Measurements from ENCODE around the gene LEMD1. TPM values are rescaled to one million over a fixed set of nuclear protein-coding genes. Genes with fewer than 3 reads are reported as not detected.
"Not testable (repeated sequence)": the region's sequence is repeated elsewhere in the genome, so short reads cannot be mapped to it uniquely, and the experiment has no call there.

Gene LEMD1
- total RNA-seq, 1 experiment from 2014 or later = 0.74 TPM

- DNase-seq (ENCODE audit: low read depth) = no peak
Observed at GRCh38 chr1:205429762-205430695, 8.2 kb upstream of the LEMD1 start.

- DNase-seq (ENCODE audit: low read depth) = no peak
Observed at GRCh38 chr1:205424901-205425600, 3.2 kb upstream of the LEMD1 start.

GRCh38 chr1:205423814-205424399, 2.1 kb upstream of the LEMD1 start:
- no peak for DNase-seq (ENCODE audit: low read depth)

DNA sequence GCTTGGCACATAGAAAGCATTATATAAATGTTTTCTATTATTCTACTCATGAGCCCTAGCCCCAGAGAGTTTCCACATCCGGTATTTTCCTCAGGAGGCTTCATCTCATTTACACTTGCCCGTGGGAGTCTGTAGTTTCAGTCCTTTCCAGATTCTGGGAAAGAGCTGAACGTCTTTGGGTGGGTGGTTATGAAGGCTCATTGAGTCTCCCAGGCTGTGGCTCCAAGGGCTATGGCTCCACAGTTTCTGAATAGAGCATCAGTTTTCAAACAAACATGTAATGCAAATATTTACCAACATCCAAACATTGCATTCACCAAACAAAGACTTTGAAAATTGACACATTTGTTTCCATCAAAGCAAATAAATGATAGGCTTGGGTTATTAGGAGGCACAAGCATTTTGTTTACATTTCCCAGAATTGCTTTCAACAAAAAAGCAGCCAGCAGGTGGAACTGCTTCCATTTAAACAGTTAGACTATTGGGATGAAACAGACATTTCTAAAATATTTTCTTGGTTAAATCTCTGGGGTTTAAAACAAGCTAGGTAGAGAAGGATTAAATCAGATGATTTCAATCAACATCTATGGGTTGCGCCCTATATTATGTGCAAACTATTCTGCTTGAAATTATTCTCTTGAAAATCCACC, 1.3 kb upstream of the LEMD1 start:
- no peak for DNase-seq (ENCODE audit: low read depth)

GRCh38 chr1:205420938-205421337, 918 bp downstream of the LEMD1 start:
- DNase-seq (ENCODE audit: low read depth) = no peak

- no peak for DNase-seq (ENCODE audit: low read depth)
Observed at GRCh38 chr1:205417870-205418635, 3.8 kb downstream of the LEMD1 start.

- DNase-seq (ENCODE audit: low read depth) = no peak
Observed at GRCh38 chr1:205416322-205416721, 5.5 kb downstream of the LEMD1 start.

DNA sequence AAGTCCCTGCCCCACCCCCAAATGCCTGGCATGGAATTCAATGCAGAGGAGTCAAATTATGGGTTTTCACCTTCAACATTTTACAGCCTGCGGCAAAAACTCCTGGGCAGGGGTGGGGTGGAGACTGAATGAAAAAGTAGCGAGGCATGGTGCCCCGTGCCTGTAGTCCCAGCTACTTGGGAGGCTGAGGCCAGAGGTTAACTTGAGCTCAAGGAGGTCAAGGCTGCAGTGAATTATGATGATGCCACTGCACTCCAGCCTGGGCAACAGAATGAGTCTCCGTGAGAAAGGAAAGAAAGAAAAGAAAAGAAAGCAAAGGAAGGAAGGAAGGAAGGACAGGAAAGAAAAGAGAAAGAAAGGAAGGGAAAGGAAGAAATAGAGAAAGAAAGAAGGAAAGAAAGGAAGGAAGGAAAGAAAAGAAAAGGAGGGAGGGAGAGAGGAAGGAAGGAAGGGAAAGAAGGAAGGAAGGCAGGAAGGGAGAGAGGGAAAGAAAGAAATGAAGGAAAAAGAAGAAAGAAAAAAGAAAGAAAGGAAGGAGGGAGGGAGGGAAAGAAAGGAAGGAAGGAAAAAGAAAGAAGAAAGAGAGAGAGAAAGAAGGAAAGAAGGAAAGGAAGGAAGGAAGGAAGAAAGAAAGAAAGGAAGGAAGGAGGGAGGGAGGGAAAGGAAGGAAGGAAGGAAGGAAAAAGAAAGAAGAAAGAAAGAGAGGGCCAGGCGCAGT, 11.1 kb downstream of the LEMD1 start:
- no peak for DNase-seq (ENCODE audit: low read depth)

DNA sequence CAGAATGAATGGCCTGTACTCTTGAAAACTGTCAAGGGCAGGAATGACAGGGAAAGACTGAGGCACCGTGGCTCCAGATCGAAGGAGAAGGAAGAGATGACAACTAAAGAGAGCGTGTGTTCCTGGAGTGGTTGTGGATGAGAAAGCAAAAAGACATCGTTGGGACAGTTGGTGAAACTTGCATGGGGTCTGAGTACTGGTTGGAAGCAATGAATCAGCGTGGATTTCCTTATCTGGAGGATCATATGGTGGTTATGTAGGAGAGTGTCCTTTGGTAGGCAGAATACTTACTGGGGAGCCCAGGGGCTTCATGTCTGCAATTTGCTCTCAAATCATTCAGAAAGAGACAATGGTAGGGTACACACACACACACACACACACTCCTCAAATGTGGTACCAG, 13.9 kb downstream of the LEMD1 start:
- no peak for DNase-seq (ENCODE audit: low read depth)

- not testable (repeated sequence) for DNase-seq (ENCODE audit: low read depth)
Observed at GRCh38 chr1:205406252-205406651, 15.6 kb downstream of the LEMD1 start.

DNA sequence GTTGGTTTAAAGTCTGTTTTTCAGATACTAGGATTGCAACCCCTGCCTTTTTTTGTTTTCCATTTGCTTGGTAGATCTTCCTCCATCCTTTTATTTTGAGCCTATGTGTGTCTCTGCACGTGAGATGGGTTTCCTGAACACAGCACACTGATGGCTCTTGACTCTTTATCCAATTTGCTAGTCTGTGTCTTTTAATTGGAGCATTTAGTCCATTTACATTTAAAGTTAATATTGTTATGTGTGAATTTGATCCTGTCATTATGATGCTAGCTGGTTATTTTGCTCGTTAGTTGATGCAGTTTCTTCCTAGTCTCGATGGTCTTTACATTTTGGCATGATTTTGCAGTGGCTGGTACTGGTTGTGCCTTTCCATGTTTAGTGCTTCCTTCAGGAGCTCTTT, 17.4 kb downstream of the LEMD1 start:
- not testable (repeated sequence) for DNase-seq (ENCODE audit: low read depth)

- no peak for DNase-seq (ENCODE audit: low read depth)
Observed at GRCh38 chr1:205398586-205398985, 23.3 kb downstream of the LEMD1 start.

DNA sequence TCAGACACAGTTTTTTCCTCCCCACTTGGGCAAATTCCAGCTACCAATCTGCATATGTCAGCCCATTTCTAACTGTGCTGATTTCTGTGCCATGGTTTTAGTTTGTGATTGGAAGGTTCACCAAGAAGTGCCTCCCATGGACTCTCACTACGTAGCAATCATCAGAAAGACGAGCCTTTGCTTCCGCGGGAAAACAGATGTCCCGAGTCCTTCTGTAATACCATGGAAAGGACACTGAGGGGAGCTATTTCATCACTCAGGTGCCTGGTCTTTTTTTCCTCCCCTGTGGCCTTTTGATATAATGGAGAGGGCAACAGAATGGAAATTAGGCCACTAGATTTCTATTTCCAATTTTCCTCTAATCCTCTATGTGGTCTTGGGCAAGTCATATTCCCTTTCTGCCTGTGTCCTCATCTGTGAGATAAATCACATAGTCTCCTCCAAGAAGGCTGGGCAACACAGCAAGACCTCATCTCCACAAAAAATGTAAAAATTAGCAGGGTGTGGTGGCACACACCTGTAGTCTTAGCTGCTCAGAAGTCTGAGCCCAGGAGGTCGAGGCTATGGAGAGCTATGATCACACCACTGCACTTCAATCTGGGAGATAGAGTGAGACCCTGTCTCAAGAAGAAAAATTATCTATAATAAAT, 24.8 kb downstream of the LEMD1 start:
- DNase-seq (ENCODE audit: low read depth) = peak; percentile 67

DNA sequence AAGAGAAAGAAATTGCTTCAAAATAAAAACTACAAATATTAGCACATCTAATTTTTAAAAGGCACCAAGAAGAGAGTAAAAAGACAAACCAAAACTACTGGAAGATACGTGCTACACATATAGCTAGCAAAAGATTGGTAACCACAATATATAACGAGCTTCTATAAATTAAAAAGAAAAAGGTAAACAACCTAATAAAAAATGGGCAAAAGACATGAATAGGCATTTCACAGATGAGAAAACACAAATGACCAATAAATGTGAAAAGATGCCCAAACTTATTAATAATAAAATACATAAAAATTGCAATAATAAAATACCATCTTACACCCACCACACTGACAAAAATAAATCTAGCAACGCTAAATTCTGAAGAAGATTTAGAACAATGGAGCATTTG, 26.2 kb downstream of the LEMD1 start:
- no peak for DNase-seq (ENCODE audit: low read depth)

DNA sequence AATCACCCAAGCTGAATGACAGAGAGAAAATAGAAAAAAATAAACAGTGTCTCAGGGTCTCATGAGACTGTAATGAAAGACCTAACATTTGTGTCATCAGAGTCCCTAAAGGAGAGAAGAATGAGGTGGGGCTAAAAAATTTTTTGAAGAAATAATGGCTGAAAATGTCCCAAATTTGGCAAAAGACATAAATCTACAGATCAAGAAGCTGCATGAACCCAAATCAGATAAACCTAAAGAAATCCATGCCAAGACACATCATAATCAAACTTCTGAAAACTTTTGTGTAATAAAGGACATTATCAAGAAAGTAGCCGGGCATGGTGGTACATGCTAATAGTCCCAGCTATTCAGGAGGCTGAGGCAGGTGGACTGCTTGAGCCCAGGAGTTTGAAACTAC, 29.2 kb downstream of the LEMD1 start:
- no peak for DNase-seq (ENCODE audit: low read depth)

DNA sequence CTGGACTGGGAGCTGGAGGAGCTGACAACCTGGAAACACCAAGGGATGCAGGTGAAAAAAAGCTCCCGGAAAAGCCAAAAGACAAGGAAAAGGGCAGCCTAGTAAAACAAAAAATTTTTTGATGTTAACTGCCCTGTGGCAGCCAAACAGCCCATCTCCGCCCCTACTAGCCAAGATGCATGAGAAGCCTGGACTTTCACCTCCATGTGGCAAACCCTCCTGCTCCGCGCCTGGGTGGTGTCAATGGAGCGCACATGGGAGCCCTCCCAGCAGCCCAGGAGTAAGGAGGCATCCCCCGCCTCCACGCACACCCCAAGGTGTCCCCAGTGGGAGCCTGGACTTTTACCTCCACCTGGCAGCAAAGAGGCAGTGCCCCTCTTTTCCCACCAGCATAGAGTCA, 30.5 kb downstream of the LEMD1 start:
- DNase-seq (ENCODE audit: low read depth) = no peak

DNA sequence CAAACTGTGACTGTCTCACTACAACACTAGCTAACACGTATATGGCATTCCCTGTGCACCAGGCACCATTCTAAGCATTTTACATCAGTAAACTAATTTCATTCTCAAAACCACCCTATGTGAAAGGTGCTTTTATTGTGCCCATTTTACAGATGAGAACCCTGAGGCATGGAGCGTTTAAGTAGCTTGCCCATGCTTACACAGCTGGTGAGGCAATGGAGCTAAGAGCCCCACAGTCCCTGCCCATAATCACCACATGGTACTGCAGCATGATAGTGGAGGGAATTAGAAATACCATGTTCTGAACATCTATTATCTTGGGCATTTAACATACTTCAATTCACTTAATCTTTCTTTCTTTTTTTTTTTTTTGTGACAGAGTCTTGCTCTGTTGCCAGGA, 34.0 kb downstream of the LEMD1 start:
- DNase-seq (ENCODE audit: low read depth) = no peak

DNA sequence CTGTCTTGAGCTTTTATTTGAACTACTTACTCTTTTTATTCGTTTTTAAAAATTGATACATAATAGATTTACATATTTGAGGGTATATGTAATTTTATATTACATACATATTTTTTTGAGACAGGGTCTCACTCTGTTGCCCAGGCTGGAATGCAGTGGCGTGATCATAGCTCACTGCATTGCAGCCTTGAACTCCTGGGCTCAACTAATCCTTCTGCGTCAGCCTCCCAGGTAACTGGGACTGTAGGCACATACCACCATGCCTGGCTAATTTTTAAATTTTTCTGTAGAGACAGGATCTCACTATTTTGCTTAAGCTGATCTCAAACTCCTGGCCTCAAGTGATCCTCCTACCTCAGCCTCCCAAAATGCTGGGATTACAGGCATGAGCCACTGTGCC, 38.9 kb downstream of the LEMD1 start:
- not testable (repeated sequence) for DNase-seq (ENCODE audit: low read depth)

DNA sequence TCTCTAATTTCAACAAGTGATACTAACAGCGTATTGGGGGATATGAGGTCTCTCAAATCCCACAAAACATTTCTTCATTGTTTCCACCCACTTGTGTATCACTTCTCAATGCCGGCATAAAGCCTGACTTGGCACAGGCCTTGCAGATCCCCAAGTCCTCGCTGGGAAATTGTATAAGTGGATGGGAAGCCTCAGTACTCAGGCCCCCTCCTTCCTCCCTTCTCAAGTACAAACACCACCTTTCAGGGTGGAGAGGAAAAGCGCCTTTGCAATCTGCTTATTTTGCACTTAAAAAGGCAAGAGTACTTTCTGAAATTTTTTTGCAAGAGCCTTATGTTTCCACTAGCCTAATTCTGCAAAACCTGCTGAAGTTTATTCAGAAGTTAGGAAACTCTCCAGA, 39.3 kb downstream of the LEMD1 start:
- no peak for DNase-seq (ENCODE audit: low read depth)

DNA sequence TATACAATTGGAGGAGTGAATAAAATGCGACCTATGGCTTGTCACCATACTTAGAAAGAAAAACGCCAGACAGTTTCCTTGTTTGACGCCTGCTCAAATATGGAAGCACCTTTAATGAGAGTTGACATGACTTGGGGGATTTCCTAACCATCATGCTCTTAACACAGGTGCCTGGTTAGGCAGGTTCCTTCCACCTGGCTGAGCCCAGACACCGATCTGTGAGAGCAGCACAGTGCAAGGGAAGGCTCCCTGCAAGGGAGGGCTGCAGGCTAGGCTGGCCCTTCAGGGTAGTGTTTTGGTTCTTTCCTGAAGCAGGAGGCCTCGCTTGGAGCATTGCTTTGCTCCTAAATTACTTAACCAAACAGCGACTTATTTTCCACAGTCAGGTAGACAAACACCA, 40.6 kb downstream of the LEMD1 start:
- DNase-seq (ENCODE audit: low read depth) = no peak
